SU-DHL-6 (cell line): ENCODE measurements around the gene EHBP1.

Source experiments
- CTCF ChIP-seq: fragments of 200-600 bp; sonication (generic); IDR thresholded peaks from one replicate; pipeline ENCODE4 v1.5.1; 2017; ENCODE audit warnings: antibody characterized with exemption, mild to moderate bottlenecking, low read length, moderate library complexity; ENCODE audit not compliant: insufficient read depth, poor library complexity, severe bottlenecking
- EZH2phosphoT487 ChIP-seq: fragments of 200-600 bp; sonication (generic), shearing (Covaris generic); conservative IDR thresholded peaks from 2 replicates; pipeline ENCODE4 v1.6.1; 2018; ENCODE audit warnings: mild to moderate bottlenecking, antibody characterized with exemption, low read length, moderate library complexity, mixed read lengths

- TF ChIP-seq CTCF = no peak
- TF ChIP-seq EZH2phosphoT487 = no peak
Measured at GRCh38 chr2:63027220-63027619, 321.7 kb downstream of the EHBP1 start.
